CD1c-positive myeloid dendritic cell (primary cell): ENCODE results near the gene STK16.
"Not testable (repeated sequence)": the region's sequence is repeated elsewhere in the genome, so short reads cannot be mapped to it uniquely, and the experiment has no call there.

ENCODE experiments used
- DNase-seq: peaks from one replicate; pipeline ENCODE4 v3.0.0-alpha.2; 2016; ENCODE audit errors: extremely low spot score

The STK16 gene

DNA sequence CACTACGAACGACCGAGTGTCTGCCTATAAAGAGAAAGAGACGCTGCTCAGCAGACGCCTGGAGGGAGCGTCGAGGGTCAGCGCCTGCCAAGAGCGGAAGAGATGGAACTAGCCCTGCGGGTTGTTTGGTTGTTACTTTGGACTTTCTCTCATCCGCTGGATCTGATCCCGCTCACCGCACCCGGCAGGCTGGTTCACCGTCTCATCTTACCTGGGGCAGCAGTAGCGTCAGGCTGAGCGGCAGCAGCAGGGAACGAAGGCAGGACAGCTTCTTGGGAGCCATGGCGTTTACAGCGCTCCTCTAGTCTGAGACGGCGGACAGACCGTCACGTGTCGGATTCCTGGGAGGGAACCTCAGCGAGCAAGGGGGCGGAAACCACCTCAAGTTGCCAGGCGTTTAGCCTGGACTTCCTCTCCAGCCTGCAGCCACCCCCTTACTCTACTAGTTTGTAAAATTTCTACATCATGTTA, 2.0 kb upstream of the STK16 start:
- peak; percentile 84 for DNase-seq

DNA sequence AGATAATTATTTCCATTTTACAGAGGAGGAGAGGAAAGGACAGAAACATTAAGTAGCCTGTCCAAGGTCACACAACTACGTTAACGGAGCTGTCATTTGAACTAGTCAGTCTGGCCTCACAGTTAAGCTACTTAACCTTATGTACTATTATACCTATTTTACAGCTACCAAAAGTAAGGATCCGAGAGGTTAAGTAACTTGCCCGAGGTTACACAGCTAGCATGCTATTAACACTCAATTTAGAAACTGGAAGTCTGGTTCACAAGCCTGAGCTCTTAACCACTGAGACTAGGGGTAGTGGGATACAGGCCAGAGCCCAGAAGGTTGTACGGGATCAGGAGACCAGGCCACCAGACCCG, 511 bp upstream of the STK16 start:
- DNase-seq = no peak

DNA sequence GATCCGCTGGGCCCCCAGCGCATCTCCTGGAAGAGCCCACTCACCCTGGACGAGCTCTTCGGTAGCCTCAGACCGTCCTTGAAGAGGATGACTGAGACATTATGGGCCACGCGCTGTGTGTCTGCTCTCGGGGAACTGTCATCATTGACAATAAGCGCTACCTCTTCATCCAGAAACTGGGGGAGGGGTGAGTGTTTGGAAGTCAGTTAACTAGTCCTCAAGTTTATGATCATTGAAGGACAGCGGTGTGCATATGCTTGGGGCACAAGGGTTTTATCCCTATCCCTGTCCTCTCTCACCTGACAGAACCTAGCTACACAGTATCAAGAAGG, 586 bp downstream of the STK16 start:
- no peak for DNase-seq

DNA sequence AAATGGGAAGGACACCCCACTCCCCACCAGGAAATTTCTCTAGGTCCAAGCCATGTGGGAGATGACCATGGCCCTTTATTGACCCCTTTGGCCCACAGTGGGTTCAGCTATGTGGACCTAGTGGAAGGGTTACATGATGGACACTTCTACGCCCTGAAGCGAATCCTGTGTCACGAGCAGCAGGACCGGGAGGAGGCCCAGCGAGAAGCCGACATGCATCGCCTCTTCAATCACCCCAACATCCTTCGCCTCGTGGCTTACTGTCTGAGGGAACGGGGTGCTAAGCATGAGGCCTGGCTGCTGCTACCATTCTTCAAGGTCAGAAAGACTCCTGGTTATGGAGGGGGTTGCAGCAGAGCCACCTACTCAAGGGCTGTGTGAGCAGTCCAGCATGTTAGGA, 1.3 kb downstream of the STK16 start:
- no peak for DNase-seq

DNA sequence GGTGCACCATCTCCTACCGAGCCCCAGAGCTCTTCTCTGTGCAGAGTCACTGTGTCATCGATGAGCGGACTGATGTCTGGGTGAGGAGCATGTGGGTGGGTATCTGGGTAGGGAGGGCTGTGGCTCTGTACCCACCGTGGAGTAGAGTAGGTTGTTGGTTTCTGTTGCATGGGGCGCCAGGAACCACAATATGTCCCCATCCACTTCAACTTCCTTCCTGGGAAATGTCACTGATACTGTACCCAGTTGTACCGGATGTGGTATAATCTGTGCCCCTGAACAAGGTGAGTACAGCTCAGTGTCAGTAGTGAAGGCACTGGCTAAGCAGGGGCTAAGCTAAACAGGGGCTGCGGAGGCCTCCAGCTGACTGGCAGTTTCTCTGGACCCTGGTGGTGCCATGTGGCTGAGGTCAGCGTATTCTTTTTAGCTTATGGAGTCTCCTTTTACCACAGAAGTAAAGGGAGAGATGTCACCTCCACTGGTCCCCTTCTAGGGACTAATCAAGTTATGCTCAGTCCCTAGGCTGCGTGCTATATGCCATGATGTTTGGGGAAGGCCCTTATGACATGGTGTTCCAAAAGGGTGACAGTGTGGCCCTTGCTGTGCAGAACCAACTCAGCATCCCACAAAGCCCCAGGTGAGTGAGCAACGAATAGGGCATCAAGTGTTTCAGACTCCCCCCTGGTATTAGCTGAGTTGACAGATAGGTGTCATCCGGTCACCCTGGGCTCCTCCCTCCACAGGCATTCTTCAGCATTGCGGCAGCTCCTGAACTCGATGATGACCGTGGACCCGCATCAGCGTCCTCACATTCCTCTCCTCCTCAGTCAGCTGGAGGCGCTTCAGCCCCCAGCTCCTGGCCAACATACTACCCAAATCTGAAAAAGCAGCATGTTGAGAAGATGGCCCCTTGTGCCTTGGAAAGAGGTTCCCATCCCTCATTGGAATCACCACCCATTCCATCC, 2.7 kb downstream of the STK16 start:
- peak; percentile 66 for DNase-seq

DNA sequence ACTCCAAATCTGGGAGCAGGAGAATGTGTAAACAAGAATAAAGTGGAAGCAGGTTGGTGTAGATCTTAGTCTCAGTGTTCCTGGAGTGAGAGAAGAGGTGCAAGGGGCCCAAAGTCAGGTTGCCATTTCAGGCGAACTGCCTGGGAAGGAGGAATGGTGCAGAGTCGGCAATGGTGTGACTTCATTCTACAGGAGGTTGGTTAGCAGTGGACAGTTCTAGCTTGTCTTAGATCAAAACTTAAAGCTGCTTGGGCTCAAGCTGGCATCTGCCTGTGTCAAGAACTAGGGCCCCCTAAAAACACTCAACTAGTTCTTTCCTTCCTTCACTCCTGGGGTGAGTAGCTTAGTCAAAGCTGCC, 3.5 kb downstream of the STK16 start:
- no peak for DNase-seq

DNA sequence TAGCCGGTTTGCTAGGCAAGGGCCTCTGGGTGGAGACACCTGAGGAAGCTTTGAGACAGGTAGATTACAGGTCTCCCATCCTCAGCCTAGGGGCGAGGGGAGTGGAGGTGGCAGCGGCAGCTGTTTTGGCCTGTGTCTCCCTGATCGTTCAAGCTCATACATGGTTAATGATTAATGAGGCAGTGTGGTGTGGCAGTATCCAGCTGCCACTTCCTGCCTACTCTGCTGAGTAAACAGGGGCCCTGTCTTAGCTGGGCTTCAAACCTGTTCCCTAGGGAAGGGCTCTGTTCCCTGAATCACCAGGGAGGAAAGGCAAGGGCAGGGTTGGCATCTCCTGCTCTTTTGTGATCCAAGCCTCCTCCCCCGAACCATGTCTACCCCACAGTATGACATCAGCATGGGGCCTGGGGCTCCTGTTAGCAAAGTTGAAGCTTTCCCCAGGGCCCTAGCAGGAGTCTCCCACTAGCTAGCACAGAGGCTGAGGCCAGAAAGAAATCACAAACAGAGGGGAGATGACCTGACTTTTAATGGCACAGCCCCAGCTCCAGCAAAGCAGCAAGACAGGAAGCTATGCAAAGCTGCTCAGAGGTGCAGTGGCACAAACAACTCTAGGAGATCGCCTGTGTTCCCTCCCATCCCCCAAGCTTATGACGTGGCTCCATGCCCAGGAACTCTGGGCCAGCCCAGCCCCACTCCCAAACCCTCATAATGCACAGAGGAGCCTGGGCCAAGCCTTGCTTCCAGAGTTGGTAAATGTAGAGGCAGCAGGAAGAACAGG, 4.1 kb downstream of the STK16 start:
- DNase-seq = no peak

DNA sequence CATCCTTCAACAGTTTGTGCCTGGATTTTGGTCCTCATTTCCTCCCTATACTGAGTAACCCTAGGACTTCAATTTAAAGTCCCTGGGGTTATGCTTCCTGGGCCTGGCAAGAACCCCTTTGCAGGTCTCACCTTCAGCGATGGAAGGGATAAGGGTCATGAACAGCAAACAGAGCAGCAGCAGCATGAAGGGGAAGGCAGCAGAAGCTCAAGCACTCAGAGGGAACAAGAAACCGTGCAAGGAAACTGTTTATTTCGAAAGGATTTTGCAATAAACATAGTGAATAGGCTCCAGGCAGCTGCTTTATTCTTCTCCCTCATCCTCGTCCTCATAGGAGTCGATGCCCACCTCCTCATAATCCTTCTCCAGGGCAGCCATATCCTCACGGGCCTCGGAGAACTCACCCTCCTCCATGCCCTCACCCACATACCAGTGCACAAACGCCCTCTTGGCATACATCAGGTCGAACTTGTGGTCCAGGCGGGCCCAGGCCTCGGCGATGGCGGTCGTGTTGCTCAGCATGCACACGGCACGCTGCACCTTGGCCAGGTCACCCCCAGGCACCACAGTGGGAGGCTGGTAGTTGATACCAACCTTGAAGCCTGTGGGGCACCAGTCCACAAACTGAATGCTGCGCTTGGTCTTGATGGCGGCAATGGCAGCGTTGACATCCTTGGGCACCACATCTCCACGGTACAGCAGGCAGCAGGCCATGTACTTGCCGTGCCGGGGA, 4.9 kb downstream of the STK16 start:
- DNase-seq = peak; percentile 14

DNA sequence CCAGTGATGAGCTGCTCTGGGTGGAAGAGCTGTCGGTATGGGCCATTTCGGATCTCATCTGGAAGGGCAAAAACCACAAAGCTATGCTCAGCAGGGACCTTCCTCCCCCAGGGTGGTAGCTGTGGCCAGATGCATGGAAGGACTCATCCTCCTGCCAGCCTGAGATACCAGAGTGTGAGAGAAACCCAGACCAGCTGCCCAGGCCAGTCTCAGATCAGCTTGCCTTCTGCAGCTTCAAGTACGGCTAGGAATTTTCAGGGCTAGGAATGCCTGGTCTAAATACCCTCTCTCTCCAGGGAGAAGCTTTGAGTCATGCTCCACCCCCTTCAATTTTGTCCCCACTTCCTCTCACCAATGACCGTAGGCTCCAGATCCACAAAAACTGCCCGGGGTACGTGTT, 6.4 kb downstream of the STK16 start:
- peak; percentile 36 for DNase-seq

DNA sequence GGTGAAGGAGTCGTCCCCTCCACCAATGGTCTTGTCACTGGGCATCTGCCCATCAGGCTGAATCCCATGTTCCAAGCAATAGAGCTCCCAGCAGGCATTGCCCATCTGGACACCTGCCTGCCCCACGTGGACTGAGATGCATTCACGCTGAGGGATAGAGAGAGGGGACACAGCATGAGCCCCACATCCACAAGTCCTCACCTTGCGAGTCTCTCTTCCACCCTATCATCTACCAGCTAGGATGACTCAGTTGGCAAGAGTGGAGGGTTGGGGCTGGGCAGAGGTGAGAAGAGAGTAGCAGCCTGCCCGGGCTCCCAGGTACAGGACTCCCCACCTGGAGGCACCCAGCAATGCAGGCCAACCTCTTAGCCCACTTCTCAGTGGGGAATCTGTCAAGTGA, 6.8 kb downstream of the STK16 start:
- no peak for DNase-seq

DNA sequence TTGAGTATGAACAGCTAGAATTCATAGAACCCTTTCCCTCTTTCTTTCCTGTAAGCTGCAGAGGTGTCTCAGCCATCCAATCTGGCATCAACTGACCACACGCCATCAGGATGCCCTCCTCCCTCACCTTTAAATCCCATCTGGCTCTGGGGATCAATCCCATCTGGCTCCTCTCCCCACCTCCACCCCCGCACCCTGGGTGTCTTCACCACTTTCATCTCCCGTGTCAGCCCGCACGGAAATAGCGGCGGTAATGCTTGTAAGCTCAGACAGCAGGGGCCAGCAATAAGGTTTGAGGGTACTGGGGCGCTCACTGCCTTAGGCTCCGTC, 7.3 kb downstream of the STK16 start:
- no peak for DNase-seq

DNA sequence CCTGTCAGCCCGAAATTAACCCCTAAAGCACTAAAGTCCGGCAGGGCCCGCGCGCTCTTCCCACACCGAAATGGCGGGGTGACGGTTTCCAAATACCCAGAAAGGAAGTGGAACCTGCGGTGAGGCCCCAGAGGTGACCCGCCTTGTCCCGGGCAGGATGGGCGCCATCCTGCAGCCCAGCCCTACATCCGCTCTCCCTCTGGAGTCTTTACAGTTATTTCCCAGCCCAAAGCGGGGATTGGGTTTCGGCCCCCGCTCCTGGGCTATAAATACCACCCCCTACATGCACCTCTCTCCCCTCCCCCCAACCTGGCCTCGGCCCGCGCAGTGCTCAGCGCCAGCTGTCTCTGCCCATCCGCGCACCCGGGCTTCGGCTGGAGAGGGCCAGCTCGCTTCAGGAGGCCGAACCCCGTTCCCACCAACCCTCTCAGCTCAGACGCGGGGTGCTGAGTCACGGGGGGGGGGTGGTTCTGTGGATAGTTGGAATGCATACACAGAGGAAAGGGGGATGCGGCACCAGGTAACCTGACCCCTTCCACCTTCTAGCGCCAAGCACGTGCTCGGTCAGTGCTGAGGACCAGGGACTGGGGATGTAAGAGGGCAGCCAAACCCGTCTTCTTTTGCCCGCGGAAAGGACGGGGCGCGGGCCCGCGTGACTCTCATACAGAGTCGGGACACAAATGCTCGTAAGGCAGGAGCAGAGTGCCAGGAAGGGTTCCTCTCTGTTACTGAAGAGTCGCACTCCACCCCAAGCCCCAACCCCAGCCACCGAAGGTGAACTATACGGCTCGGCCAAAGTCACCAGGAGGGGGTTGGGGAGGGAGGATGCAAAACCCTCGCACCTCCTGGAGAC, 7.8 kb downstream of the STK16 start, which contains the start of gene TUBA4B:
TUBA4B (plus strand) TSS at position 344 of the 853 bp plus-strand sequence; CDS start at position 509, 165 bp downstream.
- peak; percentile 67 for DNase-seq

DNA sequence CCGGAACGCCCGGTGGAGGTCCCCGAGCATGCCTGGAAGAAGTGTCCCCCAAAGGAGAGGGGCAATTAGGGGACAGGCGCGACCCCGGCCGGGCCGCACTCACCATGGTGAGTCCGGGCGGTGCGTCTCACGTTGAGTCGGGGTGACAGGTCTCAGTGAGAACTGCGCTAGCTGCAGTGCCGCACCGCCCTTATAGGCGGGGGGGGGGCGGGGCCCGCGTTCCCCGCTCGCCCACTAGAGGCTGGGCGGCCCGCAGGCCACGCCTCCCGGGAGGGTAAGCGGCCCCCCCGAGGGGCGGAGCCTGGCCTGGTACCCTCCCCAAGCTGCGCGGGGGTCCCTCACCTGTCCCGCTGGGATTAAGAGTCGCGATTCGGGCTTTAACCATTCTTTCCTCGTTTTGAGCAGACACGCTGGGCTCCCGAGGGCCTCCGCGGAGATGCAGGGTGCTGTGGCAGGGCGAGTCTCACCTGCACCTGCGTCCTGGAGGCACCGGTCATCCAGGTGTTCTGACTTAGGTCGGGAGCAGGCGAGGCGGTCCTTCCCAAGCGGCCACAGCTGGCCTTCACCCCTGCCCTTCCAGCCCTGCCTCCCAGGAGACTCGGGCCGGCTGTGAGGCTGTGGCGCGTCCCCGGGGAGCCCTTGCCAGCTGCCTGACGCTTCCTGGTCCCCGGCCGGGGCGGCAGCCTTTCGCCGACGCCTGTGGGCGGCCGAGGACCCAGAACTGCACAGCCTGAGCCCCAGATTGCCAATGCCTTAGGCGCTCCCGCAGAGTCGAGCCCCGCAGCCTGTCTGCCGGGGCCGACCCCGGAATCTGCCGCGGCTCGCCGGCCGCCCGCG, 8.7 kb downstream of the STK16 start, which contains the start of gene TUBA4A:
TUBA4A (minus strand) TSS at position 166 of the 837 bp plus-strand sequence; CDS start at position 106, 60 bp downstream.
- peak; percentile 93 for DNase-seq

DNA sequence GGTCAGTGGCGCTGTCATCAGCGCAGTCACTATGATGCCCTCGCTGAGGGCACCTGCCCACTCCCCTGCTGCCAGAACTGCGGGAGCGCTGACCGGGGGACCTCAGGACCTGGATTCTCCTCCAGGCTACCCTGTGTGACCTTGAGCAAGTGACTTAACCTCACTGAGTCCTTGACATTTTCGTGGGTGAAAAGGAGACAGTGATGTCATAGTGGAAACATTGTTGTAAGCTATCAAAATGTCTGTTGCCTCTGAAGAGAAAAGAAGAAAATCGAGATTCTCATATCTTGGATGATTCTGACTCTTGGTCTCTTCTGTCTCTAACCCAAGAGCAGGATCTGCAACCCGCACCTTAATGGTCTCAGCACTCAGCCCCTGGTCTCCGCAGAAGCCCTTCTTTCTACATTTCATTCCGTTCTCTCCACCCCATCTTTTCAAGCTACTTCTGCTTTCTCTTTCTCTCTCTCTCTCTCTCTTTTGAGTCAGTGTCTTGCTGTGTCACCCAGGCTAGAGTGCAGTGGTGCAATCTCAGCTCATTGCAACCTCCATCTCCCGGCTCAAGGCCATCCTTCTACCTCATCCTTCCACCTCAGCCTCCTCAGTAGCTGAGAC, 9.4 kb downstream of the STK16 start:
- peak; percentile 63 for DNase-seq

DNA sequence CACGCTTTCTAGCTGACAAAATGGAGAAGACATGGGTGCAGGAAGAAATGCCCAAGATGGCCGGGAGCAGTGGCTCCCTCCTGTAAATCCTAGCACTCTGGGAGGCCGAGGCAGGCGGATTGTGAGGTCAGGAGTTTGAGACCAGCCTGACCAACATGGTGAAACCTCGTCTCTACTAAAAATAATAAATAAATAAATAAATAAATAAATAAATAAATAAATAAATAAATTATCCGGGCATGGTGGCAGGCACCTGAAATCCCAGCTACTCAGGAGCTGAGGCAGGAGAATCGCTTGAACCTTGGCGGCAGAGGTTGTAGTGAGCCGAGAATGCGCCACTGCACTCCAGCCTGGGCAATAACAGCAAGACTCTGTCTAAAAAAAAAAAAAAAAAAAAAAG, 13.7 kb downstream of the STK16 start:
- not testable (repeated sequence) for DNase-seq

DNA sequence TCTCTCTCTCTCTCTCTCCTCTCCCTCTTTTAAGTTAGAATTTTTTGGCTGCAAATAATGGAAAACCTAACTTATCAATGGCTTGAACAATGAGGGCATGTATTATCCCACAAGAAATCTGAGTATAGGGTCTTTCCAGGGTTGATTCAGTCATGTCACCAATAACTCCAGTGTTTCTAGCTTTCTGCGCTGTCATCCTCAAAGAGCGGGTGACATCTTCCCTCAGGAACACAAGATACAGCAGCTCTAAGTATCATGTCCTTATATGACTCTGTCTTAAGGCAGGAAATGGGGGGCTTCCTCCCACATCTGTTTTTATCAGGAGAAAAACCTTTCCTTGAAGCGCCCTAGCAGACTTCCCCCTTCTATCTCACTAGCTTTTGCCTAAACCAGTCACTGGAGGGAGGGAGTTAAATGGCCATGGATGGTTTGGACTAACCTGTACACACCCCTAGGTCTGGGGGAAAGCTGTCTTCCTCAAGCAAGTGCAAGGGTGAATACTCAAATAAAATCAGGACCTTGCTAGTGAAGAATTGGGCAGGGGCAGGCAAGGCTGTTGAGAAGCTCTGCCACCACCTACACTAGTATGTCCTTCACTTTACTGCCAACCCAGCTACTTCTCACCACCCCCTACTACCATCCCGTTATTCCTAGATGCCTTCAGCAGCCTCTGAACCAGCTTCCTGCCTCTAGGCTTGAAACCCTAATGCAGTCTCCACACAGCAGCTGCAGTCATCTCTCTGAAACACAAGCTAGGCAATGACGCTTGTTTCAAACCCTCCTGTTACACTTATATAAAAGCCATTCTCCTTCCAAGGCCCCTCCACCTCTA, 16.0 kb downstream of the STK16 start:
- DNase-seq = no peak

DNA sequence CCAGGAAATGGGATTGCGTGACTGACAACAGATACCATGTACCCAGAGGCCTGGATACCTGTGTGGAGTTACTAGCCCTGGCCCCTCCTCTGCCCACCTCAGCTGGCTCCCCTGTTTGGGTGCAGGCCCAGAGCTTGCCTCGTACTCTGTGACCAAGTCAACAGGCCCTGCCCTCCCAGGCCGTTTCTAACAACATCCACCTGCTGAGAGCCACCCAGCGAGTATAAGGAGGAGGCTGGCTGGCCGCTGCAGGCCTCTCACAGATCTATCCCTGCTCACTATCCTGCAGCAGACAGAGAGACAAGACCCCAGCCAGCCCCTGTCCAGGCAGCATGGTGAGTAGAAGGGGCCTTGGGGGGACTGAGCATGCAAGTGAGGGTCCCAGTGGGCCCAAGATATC, 21.0 kb downstream of the STK16 start:
- no peak for DNase-seq

DNA sequence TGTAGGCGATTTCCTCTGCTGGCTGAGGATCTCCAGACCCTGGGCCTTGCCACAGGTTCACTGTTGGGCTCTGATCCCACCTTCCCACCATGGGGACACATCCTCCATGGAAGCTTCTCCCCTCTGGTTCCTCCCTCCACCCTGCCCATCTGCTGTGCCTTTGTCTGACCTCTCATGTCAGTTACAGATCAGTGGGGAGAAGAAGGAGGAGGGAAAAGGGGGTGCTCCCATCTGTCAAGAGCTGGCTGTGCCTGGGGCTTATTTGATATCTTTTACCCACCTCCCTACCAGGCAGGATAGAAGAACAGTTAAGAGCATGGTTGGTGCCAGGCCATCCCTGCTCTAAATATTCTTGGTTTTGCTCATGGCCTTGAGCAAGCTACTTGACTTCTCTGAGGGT, 21.6 kb downstream of the STK16 start:
- DNase-seq = no peak

DNA sequence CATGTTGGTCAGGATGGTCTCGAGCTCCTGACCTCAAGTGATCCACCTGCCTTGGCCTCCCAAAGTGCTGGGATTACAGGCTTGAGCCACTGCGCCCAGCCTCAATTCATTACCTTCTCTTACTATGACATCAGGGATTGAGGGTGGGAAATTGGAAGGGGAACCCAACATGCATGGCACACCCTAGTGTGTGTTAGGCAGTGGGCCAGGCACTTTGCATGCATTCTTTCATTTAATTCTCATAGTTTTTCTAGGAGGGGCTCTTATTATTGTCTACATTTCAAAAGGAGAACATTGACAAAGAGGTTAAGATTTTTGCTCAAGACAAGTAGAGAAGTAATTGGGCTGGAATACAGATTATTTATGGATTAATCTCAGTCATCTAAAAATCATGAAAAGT, 23.0 kb downstream of the STK16 start:
- no peak for DNase-seq
